Endometrial microvascular endothelial cells (primary cell): Measurements from ENCODE around the gene SGF29. TPM values are rescaled to one million over a fixed set of nuclear protein-coding genes. Genes with fewer than 3 reads are reported as not detected.
"Not testable (repeated sequence)": the region's sequence is repeated elsewhere in the genome, so short reads cannot be mapped to it uniquely, and the experiment has no call there.

ENCODE experiments used
- in situ Hi-C: cut with HindIII; loops from 2 replicates; pipeline ENCODE4 v1.10.0; 2017; ENCODE audit warnings: low sequenced_read_pairs, low pct_unique_long_range_greater_than_20kb; ENCODE audit errors: inconsistent ontology term
- total RNA-seq: library from RNA; depleted of rRNA; stranded (reverse); fragments of >200 nt; gene quantifications from one replicate; pipeline ENCODE4 v1.2.3, GENCODE V29; 2015; ENCODE audit errors: inconsistent ontology term

The SGF29 gene
- total RNA-seq, 1 donor from 2014 or later: 6.8 TPM

GRCh38 chr16:28606291-28607115 is 52.8 kb downstream of the SGF29 start:
- in situ Hi-C loops: no loop called here

- in situ Hi-C loops: no loop called here
These were observed 53.5 kb downstream of the SGF29 start for GRCh38 chr16:28607116-28607623.

DNA sequence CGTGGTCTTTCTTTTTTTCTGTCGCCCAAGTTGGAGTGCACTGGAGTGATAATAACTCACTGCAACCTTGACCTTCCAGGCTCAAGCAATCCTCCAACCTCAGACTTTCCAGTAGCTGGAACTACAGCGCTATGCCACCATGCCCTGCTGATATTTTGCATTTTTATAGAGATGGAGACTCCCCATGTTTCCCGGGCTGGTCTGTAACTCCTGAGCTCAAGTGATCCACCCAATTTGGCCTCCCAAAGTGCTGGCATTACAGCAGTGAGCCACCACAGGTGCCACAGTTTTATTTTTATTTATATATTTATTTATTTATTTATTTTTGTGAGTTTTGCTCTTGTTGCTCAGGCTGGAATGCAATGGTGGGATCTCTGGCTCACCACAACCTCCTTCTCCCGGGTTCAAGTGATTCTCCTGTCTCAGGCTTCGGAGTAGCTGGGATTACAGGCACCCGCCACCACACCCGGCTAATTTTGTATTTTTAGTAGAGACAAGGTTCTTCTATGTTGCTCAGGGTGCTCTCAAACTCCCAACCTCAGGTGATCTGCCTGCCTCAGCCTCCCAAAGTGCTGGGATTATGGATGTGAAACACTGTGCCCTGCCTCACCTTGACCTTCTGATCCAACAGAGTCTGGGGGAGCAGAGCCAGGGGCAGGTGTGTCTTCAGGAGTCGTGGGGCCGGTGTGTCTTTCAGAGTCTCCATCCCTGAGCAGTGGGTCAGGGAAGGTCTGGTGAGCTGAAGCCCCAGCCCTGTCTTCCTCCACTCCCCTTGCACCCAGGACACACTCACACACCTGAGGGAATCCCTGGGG is 54.2 kb downstream of the SGF29 start:
- in situ Hi-C loops: not testable (repeated sequence)

- in situ Hi-C loops: not testable (repeated sequence)
These were observed 54.7 kb downstream of the SGF29 start for GRCh38 chr16:28608496-28608808.

- in situ Hi-C loops: not testable (repeated sequence)
These were observed 55.3 kb downstream of the SGF29 start for GRCh38 chr16:28608867-28609596.

- in situ Hi-C loops: no loop called here
These were observed 56.2 kb downstream of the SGF29 start, which contains the start of gene SULT1A1 for GRCh38 chr16:28609631-28610594. TSS of gene SULT1A1 (minus strand) at chr16:28610044. CDS start at chr16:28608855, 1,189 bp downstream.

DNA sequence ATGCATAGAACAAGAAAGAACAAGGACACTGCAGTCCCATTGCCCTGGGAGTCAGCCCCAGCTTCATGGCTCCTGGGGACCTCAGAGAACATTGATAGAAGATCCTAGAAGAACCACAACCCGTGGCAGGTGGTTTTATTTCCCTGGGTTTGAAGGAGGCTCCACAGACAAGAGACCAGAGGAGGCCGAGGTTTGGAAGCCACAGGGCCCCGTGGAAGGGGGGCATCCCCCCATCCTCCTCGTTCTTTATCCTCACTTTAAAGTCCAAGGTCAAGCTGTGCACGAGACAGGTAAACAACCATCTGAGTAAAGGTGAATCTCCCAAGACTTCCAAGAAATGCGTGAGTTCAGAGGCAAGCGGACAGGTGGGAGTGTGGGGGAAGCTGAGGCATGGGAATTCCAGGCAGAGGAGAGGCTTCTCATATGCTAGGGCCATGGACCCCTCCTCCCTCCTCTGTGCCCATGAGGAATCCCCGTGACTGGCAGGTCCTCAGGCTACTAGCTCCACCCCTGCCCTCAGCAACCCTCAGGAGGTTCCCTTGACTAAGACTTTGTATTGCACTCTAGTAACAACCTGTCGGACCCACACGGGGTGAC is 57.0 kb downstream of the SGF29 start:
- in situ Hi-C loops: no loop called here

DNA sequence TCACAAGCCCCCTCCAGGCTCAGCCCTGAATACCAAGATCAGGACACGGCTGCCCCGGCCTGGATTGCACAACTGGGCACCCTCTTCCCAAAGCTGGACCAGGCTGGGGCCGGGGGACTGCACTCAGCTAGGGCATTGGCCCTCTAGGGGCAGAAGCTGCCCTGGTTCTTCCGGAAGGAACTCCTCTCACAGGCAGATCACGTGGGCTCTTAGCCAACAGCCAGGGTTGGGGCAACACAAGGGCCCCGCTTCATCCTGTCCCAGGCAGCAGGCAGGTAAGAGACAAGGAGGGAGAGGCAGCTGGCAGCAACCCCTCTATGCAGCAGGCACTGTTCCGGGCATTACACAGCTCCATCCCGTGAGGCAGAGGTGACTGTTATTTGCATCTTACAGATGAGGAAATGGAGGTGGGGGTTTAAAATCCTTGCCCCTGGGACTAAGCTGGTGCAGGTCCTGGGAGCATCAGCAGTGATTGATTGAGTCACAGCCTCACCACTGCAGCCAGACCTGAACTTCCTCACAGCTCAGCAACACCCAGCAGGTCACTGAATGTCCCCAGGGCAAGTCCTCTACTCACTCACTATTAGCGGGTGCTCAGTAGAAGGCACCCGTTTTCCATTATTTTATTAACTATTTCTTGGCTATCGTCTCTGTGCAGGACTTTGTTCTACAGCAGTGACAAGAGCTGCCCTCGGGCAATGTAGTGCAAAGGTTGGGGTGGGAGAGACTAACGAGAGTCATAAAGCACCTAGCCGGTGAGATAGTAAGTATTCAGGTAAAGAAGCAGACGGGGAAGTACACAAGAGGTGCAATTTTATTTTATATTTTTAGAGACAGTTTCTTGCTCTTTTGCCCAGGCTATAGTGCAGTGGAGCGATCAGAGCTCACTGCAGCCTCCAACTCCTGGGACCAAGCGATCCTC is 58.9 kb downstream of the SGF29 start:
- in situ Hi-C loops: not testable (repeated sequence)

- in situ Hi-C loops: not testable (repeated sequence)
These were observed 60.2 kb downstream of the SGF29 start for GRCh38 chr16:28613912-28614311.

DNA sequence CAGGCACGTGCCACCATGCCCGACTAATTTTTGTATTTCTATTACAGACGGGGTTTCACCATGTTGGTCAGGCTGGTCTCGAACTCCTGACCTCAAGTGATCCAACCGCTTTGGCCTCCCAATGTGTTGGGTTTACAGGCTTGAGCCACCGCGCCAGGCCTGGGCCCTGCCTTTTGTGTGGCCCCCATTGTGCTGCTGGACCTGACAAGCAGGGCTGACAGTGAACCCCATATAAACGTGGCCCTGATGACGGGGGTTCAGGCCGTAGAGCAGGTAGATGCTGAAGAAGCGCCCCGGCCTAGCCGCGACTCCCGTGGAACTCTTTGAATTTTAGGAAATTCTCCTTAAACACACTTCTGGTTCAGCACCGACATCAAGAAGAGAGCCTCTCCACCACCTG is 60.8 kb downstream of the SGF29 start:
- in situ Hi-C loops: not testable (repeated sequence)

- in situ Hi-C loops: not testable (repeated sequence)
These were observed 61.9 kb downstream of the SGF29 start for GRCh38 chr16:28615486-28616223.

- in situ Hi-C loops: not testable (repeated sequence)
These were observed 62.5 kb downstream of the SGF29 start for GRCh38 chr16:28616224-28616577.

DNA sequence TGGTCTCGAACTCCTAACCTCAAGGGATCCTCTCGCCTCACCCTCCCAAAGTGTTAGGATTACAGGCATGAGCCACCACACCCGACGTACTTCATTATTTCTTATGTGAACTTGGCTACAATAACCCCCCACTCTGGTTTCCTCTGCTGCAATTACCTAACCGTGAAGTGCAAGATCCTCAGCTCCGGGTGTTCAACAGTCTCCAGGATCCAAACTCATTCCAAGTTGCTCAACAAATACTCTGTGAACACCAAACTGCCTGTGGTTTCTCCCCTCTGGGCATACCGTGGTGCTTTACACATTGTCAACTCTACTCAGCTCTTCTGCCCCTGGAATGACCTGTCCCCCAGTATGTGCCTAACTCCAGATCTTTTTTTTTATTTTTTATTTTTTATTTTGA is 62.9 kb downstream of the SGF29 start:
- in situ Hi-C loops: no loop called here

- in situ Hi-C loops: no loop called here
These were observed 64.2 kb downstream of the SGF29 start for GRCh38 chr16:28617874-28618273.

DNA sequence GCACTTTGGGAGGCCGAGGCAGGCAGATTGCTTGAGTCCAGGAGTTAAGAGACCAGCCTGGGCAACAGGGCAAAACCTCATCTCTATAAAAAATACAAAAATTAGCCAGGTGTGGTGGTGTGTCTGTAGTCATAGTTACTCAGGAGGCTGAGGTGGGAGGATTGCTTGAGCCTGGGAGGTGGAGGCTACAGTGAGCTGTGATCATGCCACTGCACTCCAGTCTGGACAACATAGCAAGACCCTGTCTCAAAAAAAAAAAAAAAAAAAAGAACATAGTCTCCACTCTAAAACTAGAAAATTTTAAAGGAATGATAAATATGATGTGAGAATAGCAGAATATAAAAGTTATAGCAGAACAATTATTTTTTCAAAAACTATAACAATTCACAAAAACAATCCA is 66.6 kb downstream of the SGF29 start:
- in situ Hi-C loops: not testable (repeated sequence)

GRCh38 chr16:28621481-28622155 is 67.9 kb downstream of the SGF29 start:
- in situ Hi-C loops: no loop called here
